ENCODE data around the gene ALPP. TPM values are rescaled to one million over a fixed set of nuclear protein-coding genes. Genes with fewer than 3 reads are reported as not detected.
"Not testable (repeated sequence)": the region's sequence is repeated elsewhere in the genome, so short reads cannot be mapped to it uniquely, and the experiment has no call there.

The ALPP gene
- total RNA-seq, 1 donor from 2014 or later, result not detected

DNA sequence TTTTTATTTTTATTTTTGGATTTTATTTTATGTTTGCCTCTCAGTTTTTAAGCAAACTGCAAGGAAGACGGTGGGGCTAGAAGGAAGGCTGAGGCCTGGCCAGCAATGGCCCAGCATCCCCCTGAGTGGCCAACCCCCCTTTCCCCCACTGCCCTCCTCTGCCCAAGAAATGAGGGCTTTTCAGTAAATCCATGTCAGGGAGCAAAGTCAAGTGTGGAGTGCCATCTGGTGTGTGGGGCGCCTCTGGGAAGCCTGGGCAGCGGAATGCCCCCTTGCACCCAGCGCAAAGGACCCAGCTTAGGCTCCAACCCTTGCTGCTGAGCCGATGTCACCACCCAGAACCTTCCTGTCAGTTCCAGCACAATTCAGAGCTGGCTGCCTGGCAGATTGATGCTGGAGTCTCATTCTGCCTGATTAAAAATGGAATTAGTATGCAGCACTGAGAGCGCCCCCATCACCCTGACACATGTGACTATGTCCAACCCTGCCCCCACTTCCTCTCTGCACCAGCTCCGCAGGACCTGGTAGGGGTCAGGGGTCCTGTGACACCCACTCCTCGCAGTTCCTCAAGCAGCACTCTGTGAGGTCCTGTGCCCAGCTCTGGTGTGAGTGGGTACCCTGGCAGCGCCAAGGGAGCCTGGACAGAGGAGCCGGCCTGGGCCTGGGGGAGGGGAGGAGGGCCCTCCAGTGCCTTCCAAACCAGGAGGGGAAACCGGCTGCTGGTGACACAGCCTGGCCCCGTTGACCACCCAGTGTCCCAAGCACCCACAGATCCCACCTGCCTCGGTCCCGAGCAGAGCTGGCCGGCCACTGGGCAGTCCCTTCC is 9.2 kb upstream of the ALPP start:
- Mint-ChIP-seq H3K4me1 (ENCODE audit: low read depth) (peaks cover 2% of the 10 kb centered on the region), H3K27me3 (peaks cover 5% of the 10 kb centered on the region), H3K36me3 (ENCODE audit: insufficient read depth) (no peaks in the 10 kb centered on the region), H3K4me3 (ENCODE audit: low read depth) (no peak overlapping the region), H3K9me3 (ENCODE audit: low read depth) (no peaks in the 10 kb centered on the region), H3K27ac (no peak overlapping the region)
- TF ChIP-seq, protein P1, sequence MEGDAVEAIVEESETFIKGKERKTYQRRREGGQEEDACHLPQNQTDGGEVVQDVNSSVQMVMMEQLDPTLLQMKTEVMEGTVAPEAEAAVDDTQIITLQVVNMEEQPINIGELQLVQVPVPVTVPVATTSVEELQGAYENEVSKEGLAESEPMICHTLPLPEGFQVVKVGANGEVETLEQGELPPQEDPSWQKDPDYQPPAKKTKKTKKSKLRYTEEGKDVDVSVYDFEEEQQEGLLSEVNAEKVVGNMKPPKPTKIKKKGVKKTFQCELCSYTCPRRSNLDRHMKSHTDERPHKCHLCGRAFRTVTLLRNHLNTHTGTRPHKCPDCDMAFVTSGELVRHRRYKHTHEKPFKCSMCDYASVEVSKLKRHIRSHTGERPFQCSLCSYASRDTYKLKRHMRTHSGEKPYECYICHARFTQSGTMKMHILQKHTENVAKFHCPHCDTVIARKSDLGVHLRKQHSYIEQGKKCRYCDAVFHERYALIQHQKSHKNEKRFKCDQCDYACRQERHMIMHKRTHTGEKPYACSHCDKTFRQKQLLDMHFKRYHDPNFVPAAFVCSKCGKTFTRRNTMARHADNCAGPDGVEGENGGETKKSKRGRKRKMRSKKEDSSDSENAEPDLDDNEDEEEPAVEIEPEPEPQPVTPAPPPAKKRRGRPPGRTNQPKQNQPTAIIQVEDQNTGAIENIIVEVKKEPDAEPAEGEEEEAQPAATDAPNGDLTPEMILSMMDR (IDR thresholded peaks at IDR 0.05; ENCODE audit: unreplicated experiment), result no peak
- no peak for DNase-seq (ENCODE audit: low spot score, unreplicated experiment)

DNA sequence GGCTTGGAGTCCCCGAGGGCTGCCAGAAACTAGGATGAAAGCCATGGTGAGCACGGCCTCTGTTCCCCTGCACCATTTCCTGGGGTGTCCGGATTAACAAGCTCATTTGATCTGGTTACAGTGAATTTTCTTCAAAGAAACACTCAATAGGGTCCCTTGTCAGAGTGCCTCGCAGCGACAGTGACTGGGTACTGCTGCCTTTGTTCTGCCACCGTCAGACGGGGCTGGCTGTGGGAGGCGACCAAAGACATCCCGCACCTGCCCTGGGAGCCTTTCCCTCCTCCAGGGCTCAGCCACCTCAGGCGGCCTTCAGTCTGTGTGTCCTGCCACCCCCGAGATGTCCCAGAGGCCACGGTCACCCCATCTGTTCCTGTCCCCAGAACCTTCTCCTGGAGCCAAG is 8.5 kb upstream of the ALPP start:
- not testable (repeated sequence) for H3K27me3 Mint-ChIP-seq; H3K9me3 Mint-ChIP-seq (ENCODE audit: low read depth); H3K4me3 Mint-ChIP-seq (ENCODE audit: low read depth); H3K36me3 Mint-ChIP-seq (ENCODE audit: insufficient read depth); DNase-seq (ENCODE audit: low spot score, unreplicated experiment); H3K27ac Mint-ChIP-seq; H3K4me1 Mint-ChIP-seq (ENCODE audit: low read depth)

- TF ChIP-seq, protein P1 (IDR thresholded peaks at IDR 0.05; ENCODE audit: unreplicated experiment), result no peak
- DNase-seq (ENCODE audit: low spot score, unreplicated experiment), result no peak
- H3K4me3 Mint-ChIP-seq (ENCODE audit: low read depth), result no peak overlapping the region
- H3K9me3 Mint-ChIP-seq (ENCODE audit: low read depth), result no peaks in the 10 kb centered on the region
- H3K4me1 Mint-ChIP-seq (ENCODE audit: low read depth), result no peaks in the 10 kb centered on the region
- no peaks in the 10 kb centered on the region for H3K36me3 Mint-ChIP-seq (ENCODE audit: insufficient read depth)
- peaks cover 16% of the 10 kb centered on the region for H3K27me3 Mint-ChIP-seq
- no peak overlapping the region for H3K27ac Mint-ChIP-seq
Measured at GRCh38 chr2:232372231-232373208, 6.0 kb upstream of the ALPP start.

- Mint-ChIP-seq H3K4me3 (ENCODE audit: low read depth) (no peak overlapping the region), H3K9me3 (ENCODE audit: low read depth) (no peaks in the 10 kb centered on the region), H3K27ac (no peak overlapping the region), H3K27me3 (peaks cover 16% of the 10 kb centered on the region), H3K4me1 (ENCODE audit: low read depth) (no peaks in the 10 kb centered on the region), H3K36me3 (ENCODE audit: insufficient read depth) (no peaks in the 10 kb centered on the region)
- TF ChIP-seq, protein P1 (IDR thresholded peaks at IDR 0.05; ENCODE audit: unreplicated experiment), result no peak
- DNase-seq (ENCODE audit: low spot score, unreplicated experiment), result no peak
Measured at GRCh38 chr2:232374356-232374755, 4.2 kb upstream of the ALPP start.

DNA sequence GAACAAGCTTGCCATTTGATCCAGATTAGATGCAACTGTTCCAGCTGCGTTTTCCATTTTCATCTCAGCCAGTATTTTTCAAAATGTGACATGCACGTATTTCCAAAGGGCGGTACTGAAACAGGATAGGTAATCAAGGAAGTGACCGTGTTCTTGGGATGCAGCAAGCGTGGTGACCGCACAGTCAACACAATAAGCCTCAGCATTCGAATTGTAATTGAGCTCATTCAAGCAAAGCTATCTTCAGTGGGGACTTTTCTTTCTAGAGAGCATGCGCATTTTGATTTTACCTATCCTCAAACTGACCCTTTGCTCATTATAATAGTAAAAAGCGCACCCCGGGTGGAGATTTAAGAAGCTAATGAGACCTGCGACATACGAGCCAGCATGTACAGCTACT is 3.4 kb upstream of the ALPP start:
- DNase-seq (ENCODE audit: low spot score, unreplicated experiment), result no peak
- Mint-ChIP-seq H3K4me1 (ENCODE audit: low read depth) (no peaks in the 10 kb centered on the region), H3K9me3 (ENCODE audit: low read depth) (no peaks in the 10 kb centered on the region), H3K27ac (no peak overlapping the region), H3K4me3 (ENCODE audit: low read depth) (no peak overlapping the region), H3K36me3 (ENCODE audit: insufficient read depth) (no peaks in the 10 kb centered on the region), H3K27me3 (peaks cover 16% of the 10 kb centered on the region)
- TF ChIP-seq, protein P1 (IDR thresholded peaks at IDR 0.05; ENCODE audit: unreplicated experiment), result no peak
